Sciatic nerve (tissue), 2 donors: ENCODE measurements around the gene HACD4. TPM values are rescaled to one million over a fixed set of nuclear protein-coding genes. Genes with fewer than 3 reads are reported as not detected.

Experiments
- ATAC-seq: fragments of 200-7000 bp; cut with Tn5 transposase; one replicate; pipeline ENCODE4 v1.9.1; 2020; ENCODE audit warnings: mild to moderate bottlenecking, moderate library complexity
- DNase-seq: peaks from one replicate; pipeline ENCODE4 v3.0.0-alpha.2; 2020; ENCODE audit warnings: low spot score
- intact Hi-C: fragments of 100-400 bp; cut with DNase I; formaldehyde crosslinking; loops from one replicate; pipeline ENCODE4 v1.14.2; 2022
- total RNA-seq: library from RNA; stranded (reverse); fragmentation: NEBNext Ultra II Directional; extraction: Animal tissue kit (Norgen Biotek cat#: 25700); gene quantifications from one replicate; pipeline ENCODE4 v1.2.1, GENCODE V29; 2021
- donor health status: DM: no; HTN: no; CAD: no.
- donor health status: DM: no; HTN: no; CAD: no.

The HACD4 gene
- total RNA-seq, 1 donor from 2014 or later, result 6.4 TPM

DNA sequence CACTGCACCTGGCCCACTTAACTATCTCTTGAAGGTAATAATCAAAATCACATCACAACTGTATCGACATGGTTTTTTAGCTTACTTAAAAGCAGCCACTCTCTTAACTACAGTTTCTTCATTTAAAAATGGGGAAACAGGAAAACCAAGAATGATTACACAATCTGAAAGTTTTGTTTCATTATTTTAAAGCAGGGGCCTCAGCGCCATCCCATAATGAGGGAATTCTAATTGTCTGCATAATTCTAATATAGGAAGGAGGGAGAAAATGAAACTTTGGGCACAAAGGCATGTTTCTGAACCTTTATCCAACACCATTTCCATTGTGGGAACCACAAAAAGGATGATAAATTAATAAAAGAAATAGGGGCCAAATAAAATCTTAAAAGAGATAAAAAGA is 7.6 kb downstream of the HACD4 start:
- ATAC-seq, result no peak
- intact Hi-C loops, result no loop called here
- no peak for DNase-seq

DNA sequence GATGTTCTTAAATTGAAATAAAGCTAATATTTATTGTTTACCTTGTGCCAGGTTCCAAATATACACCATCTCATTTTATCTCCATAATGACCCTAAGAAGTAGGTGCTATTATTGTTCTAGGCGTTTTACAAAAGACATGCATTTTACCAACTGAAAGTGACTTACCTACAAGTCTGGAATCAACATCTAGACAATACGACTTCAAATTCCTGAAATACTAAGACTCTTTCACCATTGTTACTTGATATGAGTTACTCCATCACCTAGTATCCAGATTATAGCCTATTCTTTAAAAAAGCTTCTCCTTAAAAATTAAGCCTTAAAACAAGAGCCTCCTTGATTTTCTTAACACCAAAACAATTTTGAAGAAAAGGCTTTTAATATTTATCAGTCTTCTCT is 13.3 kb downstream of the HACD4 start:
- no peak for ATAC-seq
- intact Hi-C loops, result no loop called here
- no peak for DNase-seq

DNA sequence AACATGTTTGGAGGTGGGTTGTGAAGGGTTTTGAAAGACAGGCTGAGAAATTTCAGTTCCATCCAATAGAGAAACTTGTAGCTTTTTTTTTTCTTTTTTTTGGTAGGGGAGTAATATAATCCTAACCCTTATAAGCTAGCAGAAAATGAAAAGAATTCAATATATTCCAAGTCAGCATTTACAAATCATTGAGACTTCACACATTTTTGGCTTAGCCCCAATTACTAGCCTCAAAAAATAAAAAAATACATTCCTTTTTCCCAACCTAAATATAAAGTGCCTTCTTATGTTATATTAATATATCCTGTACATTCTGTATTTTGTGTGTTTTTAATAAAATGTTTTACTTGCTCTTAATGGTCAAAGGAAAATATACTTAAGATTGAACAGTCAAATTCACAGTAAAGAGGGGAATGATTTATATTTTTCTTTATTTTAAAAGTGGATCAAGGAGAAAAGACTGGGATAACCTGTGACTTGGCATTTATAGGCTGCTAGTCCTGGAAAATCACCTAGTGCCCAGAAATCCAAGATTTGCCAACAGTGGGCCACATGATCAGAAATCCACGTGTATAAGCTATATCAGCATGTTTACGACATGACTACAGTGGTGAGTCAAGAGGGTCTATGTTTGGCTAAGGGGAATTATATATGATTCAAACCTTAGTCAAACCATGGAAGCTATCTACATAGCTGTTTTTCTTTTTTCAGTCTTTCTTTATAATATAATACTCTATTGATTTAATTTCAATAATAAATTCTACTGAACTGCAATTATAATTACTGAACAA is 14.5 kb downstream of the HACD4 start:
- ATAC-seq (no peak), DNase-seq (no peak)
- intact Hi-C loops, result no loop called here

DNA sequence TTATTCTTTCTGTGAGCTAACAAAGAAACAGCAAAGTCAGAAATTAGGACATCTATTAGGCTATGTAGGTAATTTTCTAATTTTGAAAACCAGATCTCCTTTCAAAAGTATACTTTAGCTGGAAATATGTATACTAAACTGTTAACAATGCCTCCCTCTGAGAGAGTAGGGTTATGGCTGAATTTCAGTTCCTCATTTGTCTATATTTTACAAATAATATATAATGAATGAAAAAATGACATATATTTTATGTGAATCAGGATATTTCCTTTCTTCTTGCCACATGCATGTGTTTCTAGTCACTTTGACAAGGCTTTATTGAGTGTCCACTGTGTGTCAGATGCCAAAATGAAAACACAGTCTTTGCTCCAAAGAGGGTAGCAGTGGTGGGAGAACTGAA is 15.4 kb downstream of the HACD4 start:
- ATAC-seq (no peak), DNase-seq (no peak)
- intact Hi-C loops, result no loop called here

DNA sequence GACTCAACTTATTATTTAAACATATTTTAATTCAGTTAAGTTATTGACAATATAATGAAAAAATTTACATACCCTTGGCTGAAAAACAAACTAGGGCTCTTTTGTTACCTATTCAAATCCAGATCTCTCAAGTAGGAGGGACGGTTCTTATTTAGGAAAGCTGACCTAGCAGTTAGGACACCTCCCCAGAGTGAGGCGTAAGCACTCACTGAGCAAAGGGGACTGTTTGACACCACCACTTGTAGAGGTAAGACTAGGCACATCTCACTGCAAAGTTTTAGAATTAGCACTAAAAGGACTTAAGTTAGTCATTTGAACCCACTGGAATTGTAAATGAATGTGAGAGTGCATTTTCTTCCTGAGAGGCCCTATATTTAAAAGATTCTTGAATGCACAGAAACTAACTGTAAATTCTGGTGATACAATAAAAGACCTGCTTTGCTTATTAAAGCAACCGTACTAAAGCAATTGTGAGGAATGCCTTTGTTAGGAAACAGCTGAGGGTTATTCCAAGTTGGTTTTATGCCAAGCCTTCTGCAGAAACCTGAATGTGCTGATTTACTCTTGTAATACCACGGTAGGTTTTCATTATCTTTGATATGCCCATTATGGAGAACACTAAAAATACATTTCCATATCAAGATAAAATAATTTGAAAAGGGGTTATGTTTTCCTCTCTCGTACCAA is 16.2 kb downstream of the HACD4 start:
- intact Hi-C loops, result no loop called here
- ATAC-seq (no peak), DNase-seq (no peak)

DNA sequence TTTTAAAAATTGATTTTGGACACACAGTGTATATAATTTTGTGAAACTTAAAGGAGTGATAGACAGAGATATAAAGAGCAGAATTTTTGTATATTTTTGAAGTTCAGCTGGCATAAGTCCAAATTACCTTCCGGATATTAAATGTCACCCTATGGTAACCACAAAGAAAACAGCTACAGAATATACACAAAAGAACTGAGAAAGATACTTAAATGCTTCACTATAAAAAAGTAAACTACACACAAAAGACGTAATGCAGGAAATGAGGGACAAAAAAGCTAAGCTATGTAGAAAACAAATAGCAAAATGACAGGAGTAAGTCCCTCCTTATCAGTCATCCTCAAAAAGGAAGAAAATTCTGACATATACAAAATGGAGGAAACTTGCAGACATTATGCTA is 29.4 kb downstream of the HACD4 start:
- ATAC-seq (no peak), DNase-seq (no peak)

DNA sequence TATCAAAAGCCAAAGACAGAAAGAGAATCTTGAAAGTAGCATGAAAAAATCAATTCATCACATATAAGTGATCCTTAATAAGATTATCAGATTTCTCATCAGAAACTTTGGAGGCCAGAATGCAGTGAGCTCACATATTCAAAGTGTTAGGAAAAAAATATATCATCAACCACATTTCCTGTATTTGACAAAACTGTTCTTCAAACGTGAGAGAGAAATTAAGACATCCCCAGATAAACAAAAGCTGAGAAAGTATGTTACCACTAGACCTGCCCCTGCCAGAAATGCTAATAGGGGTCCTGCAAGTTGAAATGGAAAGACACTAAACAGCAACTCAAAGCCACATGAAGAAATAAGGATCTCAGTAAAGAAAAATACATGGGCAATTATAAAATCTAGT is 29.9 kb downstream of the HACD4 start:
- DNase-seq (no peak), ATAC-seq (no peak)
- intact Hi-C loops, result no loop called here

More for the DNA sequence above, 29.4 kb downstream of the HACD4 start:
- intact Hi-C loops, result no loop called here

DNA sequence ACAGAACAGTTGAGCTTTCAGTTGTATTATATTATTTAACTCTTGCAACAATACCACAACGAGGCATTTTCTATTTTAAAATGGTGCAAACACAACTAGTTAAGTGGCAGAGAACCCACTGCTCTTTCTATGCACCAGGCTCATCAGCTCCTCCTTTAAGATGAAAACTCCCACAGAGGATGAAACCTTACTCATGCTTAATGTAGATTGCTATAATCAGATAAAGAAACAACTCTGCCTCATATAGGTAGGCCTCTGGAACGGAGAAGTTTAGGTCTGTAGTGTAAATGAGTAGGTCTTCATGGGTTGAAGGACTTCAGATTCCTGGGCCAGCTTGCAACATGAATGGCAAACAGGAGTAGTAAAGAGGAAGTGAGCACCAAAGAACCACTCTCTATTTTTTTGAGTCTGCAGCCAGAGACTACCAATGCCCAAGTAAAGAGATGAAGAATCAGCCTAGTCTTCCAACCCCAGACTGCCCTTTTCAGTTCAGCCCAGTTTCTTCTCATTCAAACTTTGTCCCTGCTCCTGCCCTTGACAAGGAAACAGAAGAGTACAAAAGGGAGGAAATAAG is 33.9 kb downstream of the HACD4 start:
- DNase-seq (no peak), ATAC-seq (no peak)
- intact Hi-C loops, result no loop called here

DNA sequence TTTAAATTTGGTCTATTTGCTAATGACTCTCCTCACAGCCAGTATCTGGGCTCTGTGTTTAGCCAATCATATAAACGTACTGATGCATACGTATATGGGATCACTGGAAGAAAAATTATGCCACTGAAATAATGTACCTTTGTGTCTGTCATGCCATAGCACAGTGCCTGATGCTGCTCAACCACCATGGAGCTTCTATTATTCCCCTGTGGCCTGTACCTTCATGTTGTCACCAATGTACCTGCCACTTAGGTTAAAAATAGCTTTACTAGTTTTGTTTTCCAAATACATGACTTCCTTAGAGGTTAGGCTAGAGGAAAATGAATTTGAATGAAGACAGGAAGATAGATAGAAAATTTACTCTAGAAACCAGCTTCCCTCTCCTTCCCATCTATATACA is 34.6 kb downstream of the HACD4 start:
- ATAC-seq, result no peak
- intact Hi-C loops, result no loop called here
- DNase-seq, result no peak

DNA sequence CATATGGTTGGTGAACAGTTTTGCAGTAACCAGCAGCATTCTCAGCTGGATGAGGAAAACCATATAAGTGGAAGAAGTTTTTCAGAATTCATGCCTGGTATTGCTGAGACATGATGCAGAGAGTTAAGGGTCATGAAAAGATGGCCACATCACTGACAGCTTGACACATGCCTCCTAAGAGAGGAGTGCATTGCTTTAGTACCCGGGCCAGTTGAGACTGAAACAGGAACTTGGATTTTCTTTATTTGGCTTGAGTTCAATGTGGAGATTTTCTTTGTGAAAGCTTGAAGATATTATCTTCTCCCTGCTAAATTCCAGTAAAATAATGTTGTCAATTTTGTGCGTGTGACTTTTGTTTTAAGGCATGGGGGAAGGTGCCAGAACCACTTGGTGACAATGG is 35.8 kb downstream of the HACD4 start:
- no peak for ATAC-seq
- intact Hi-C loops, result no loop called here
- DNase-seq, result no peak

DNA sequence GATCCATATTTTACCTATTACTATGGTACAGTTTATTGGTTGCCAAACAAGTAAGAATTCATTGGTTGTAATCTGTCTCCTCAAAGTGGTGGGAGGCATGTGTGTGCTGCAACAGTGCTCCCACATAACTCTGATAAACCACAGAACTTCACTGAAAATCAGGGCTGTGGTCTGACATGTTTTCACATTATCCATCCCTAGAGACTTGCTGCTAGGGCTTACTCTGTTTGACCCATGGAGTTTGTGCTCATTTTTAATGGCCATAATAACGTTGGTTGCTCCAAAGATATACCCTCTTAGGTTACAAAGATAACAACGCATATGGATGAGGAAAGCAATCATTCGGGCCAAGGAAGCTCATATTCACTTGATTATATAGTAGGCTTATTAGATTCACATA is 37.0 kb downstream of the HACD4 start:
- DNase-seq (no peak), ATAC-seq (no peak)
- intact Hi-C loops, result no loop called here

DNA sequence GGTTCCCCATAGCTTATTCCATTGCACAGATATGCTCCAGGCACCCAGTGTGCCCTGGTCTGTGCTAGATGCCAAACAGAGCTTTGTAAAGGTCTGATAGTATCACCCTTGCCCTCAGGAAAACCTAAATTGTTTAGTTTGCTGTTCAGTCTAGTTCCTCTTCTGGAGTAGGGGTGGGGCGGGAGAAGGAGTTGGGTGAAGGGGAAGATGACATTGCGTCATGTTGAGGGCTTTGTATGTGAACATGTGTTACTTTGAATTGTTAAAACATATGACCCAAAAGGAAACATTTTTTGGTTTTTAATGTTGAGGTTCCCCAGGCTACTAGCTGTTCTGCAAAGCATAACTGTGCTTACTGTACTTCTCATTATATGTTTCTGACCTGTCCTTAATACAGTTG is 40.6 kb downstream of the HACD4 start:
- no peak for DNase-seq

DNA sequence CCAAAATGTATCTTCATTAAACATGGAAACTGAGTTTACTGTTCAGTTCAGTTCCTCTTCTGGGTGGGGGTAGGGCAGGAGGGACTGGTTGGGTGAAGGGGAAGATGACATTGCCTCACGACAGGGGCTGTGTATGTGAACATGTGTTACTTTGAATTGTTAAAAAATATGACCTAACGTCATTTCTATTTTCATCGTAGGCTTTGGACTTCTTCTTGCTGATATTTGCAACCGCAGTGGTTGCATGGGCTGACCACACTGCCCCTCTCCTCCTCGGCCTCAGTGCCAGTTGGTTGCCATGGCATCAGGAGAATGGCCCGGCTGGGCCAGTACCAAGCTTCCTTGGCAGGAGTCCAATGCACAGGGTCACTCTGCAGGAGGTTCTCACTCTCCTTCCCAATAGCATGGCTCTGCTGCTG is 41.5 kb downstream of the HACD4 start:
- ATAC-seq (peak; percentile 80), DNase-seq (peak; percentile 67)
- intact Hi-C loops, result no loop called here

More for the DNA sequence above, 40.6 kb downstream of the HACD4 start:
- intact Hi-C loops, result no loop called here
- peak; percentile 83 for ATAC-seq

DNA sequence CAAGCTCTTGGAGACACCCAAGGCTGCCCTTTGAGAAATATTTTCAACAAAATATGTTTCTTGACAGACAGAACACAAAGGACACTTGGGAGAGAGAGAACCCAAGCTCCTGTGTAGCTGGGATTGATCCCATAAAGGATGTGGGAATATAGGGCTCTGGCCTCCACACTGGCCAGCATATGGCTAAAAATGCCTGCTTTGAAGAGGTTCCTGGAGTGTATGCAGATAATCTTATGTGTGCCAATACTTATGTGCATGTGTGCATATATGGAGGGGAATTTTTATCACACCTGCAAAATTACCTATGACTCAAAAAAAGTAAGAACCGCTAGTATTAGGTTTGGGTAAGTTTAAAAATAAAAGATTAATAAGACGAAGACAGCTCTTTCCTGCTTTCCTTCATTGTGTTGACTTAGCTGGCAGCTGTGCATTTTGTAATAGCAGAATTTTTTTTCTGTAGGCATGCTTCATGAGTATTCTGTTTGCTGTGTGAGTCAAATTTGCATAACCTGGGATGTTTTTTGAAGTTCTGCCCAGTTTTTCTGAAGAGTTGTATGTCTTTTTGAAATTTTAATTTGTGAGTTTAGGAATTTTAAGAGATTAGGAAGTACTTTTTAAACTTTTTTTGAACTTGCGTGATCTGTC is 42.6 kb downstream of the HACD4 start:
- no peak for ATAC-seq
- intact Hi-C loops, result no loop called here
- no peak for DNase-seq

DNA sequence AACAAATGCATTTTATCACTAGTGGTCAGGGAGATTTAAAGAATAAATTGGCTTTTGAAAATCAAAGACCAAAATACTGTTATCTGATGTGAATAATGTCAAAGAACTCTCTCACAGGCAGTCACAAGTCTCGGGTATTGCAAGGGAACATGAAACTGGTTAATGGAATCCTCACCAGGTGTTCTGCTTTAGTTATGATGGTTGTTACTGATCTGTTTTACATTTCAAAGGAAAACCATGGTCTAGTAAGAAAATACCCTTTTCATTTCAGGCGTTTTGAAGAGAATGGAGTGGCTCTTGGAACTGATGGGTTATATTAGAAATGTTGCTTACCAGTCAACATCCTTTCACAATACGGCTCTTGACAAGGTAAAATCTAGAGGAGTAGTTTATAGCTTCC is 43.4 kb downstream of the HACD4 start:
- no peak for ATAC-seq
- intact Hi-C loops, result no loop called here

DNA sequence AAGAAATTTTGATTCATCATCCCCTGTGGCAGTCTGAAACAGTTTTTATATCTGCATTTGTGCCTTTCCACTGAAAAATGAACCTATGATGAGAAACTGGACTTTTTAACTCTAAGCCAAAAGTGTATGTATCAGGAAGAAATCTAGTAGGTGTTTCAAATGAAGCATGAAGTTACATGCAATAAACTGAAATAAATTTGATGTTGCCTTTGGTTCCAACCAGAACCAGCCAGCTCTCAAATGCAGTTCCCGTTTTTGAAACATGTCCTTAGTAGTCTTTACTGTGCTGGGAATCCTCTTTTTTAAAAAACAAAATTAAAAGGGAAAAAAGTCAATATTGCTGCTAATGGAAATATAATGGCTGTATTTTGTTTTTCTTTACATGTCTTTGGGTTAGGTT is 43.9 kb downstream of the HACD4 start:
- ATAC-seq, result no peak
- intact Hi-C loops, result no loop called here
- no peak for DNase-seq

More for the DNA sequence above, 43.4 kb downstream of the HACD4 start:
- no peak for DNase-seq

DNA sequence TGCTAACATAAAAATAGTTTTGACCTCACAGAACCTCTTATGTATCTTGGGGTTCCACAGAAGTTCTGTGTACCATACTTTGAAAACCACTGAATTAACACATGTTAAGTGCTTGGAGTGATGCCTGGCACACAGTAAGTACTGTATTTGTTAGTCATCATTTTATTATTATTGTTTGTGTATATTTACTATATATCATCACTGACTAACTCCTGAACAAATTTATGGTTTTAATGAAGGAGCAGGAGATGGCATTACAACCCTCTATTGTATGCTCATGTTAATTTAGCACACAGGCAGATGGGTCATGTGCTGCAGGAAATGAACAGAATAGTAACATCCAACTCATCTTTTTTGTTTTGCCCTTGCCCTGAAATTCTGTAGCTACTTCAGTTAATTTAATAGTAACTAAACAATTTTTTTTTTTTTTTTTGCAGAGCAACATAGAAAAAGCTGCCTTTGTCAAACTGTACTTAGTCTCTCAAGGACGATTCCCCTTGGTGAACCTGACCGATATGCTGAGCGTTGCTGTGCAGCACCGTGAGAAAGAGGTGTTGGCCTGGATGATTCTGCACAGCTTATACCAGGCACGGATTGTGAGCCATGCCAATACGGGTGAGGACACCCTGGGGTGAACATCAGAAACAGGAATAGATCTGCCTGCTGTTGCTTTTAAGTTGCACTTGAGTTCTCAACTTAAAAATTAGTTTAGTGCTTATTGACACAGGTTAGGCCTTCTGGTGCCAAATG is 45.4 kb downstream of the HACD4 start:
- ATAC-seq (no peak), DNase-seq (no peak)
- intact Hi-C loops, result no loop called here

DNA sequence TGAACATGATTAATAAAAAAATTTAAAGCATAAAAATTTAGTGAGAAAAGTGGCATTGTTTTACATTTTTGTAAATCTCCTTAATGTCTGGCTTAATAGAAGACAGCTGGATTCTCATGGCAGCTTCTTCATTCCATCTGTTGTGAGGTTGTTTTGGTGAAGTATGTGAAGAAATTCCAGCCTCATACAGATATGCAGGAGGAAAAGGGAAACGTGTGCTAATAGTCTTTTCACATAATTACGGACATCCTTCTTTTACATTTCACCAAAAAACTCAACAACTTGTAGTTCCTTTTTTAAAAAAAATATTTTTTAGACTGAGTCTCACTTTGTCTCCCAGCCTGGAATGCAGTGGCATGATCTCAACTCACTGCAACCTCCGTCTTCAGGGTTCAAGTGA is 46.9 kb downstream of the HACD4 start:
- ATAC-seq, result no peak
- intact Hi-C loops, result no loop called here
- DNase-seq, result no peak

DNA sequence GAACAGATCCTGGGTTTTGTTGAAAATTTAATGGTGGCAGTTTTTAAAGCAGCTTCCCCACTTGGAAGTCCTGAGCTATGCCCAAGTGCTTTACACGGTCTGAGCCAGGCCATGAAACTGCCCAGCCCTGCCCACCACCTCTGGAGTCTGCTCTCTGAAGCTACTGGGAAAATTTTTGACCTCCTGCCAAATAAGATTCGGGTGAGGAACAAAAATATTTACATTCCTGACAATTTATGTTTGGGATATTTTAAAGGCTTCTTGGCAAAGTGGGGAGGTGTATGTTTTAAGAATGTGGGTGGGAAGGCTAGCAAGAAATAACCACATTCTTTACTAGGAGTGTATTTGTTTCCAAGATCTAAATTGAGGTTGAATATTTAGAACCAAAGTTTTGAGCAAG is 50.0 kb downstream of the HACD4 start:
- peak; percentile 22 for ATAC-seq
- DNase-seq, result no peak
- intact Hi-C loops, result no loop called here
